ENCODE measurements around the gene TLR6.
A peak's percentile ranks its signal among the peaks of the same experiment; 100 is the strongest.

TLR6 gene

DNA sequence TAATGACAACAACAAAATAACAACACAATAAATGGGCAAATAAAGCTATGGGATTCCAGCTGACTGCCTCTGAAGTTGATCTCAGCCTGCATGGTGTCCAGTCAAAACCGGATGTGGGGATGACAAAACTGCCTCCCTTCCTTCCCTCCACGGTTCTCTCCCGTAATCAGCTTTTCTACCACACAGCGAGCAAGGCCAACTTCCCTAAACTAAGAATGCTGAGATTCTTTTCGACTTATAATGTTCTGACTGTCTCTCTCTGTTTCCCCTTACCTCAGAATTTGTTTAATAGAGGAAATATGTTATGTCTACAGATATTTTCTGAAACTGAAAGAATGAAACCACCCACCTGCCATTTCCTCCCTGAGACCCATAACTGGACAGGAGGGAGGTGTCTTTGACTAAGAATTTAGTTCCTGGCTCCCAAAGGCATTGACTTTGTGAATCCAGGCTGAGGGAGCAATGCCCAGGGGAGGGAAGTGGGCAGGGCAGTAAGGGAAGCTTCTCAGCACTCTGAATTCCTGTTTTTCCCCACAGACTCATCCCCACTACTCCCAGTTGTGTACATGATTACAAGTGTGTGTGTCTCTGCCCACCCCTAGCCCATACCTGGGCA lies 51.0 kb downstream of the TLR6 start:
- peak; percentile 67 for DNase-seq (ENCODE audit: low spot score)
- TF ChIP-seq CTCF (IDR thresholded peaks at IDR 0.05; ENCODE audit: extremely low read depth, insufficient read depth, missing control alignments), result no peak
- in situ Hi-C loops (cut with MboI; ENCODE audit: low pct_unique_long_range_greater_than_20kb, low sequenced_read_pairs, unreplicated experiment), result no loop called here

- peak; percentile 39 for TF ChIP-seq CTCF (IDR thresholded peaks at IDR 0.05; ENCODE audit: extremely low read depth, insufficient read depth, missing control alignments)
- in situ Hi-C loops (cut with MboI; ENCODE audit: low pct_unique_long_range_greater_than_20kb, low sequenced_read_pairs, unreplicated experiment), result no loop called here
- no peak for DNase-seq (ENCODE audit: low spot score)
These were observed 51.8 kb downstream of the TLR6 start, which contains the start of gene TLR1 for GRCh38 chr4:38804654-38805295. TSS of gene TLR1 (minus strand) at chr4:38804791. CDS start at chr4:38798831, 5,960 bp downstream.

DNA sequence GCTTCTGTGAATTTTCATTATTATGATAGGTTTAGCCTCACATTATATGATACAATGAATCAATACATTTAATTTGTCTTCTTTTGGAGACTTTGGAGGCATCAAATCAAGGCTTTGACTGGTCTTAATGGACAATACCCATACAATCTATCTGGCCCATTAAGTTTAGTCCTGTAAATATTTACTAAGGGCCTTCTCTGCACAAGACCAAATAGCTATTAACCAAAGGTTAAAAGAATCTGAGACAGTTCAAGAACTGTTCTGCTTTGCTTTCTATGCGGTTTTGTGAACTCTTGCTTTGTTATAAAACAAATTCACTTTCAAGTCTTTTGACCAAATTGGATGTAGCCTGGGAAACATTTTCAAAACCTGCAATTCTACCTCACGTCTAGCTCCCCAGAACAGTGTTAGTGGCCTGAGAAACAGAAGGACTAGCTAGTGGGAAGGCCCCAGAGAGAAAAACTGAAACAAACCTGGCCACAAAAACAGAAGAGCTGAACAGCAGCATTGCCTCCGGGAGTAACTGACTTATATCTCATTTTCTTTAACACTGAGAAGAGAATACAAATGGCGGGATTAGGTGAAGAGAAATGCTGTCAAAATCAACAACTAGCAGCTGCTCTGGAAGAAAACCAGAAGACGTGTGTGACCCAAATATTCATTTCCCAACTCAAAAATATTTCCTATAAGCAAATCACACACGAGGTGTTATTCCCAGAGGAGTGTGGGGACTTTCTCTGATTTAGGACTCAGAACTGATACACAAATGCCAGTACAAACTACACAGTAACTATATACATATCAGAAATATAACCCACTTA lies 52.6 kb downstream of the TLR6 start:
- TF ChIP-seq CTCF (IDR thresholded peaks at IDR 0.05; ENCODE audit: extremely low read depth, insufficient read depth, missing control alignments), result no peak
- DNase-seq (ENCODE audit: low spot score), result peak; percentile 52
- in situ Hi-C loops (cut with MboI; ENCODE audit: low pct_unique_long_range_greater_than_20kb, low sequenced_read_pairs, unreplicated experiment), result no loop called here

DNA sequence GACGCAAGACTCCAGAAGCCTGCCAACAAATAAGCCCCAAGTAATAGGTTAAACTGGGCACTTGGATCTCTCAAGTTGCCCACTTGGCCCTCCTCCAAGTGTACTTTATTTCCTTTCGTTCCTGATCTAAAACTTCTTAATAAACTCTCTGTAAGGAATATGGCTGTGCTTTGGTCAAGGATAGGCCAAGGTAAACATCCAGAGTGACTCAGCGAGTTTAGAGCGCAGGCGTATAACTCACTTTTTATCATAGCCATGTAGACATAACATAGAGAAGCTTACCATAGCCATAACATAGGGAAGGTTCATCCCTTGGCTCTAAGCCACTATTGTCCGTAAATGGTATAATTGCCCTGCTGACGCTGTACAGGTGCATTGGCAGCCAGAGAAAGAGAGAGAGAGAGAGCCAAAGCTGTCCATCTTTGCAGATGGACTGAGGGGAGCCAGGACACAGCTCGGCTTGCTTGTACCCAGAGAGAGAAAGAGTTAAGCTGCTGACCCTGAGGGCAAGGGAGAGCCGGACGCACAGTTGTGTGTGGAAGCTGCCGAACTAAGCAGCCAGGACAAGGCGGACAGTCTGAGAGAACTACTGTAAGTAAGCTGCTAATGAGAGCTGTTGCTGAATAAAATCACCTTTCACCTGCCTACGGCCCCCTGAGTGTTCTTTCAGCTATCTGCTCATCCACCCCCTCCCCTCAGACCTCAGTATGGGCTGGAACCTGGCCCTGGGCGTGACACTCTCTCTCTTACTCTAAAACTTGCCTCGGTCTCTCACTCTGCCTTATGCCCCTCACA lies 53.9 kb downstream of the TLR6 start:
- DNase-seq (ENCODE audit: low spot score), result no peak
- in situ Hi-C loops (cut with MboI; ENCODE audit: low pct_unique_long_range_greater_than_20kb, low sequenced_read_pairs, unreplicated experiment), result no loop called here
- no peak for TF ChIP-seq CTCF (IDR thresholded peaks at IDR 0.05; ENCODE audit: extremely low read depth, insufficient read depth, missing control alignments)

- in situ Hi-C loops (cut with MboI; ENCODE audit: low pct_unique_long_range_greater_than_20kb, low sequenced_read_pairs, unreplicated experiment), result no loop called here
- TF ChIP-seq CTCF (IDR thresholded peaks at IDR 0.05; ENCODE audit: extremely low read depth, insufficient read depth, missing control alignments), result no peak
- DNase-seq (ENCODE audit: low spot score), result no peak
These were observed 55.6 kb downstream of the TLR6 start for GRCh38 chr4:38800961-38801450.

- in situ Hi-C loops (cut with MboI; ENCODE audit: low pct_unique_long_range_greater_than_20kb, low sequenced_read_pairs, unreplicated experiment), result no loop called here
These were observed 56.3 kb downstream of the TLR6 start for GRCh38 chr4:38800366-38800765.

More at GRCh38 chr4:38800366-38800765, 56.3 kb downstream of the TLR6 start:
- no peak for DNase-seq (ENCODE audit: low spot score)
- TF ChIP-seq CTCF (IDR thresholded peaks at IDR 0.05; ENCODE audit: extremely low read depth, insufficient read depth, missing control alignments), result no peak

Measured in GM13977 (cell line).